ENCODE results near the gene ACTN3. TPM values are rescaled to one million over a fixed set of nuclear protein-coding genes. Genes with fewer than 3 reads are reported as not detected.

ACTN3 gene
- total RNA-seq, 1 experiment from 2014 or later: not detected

DNA sequence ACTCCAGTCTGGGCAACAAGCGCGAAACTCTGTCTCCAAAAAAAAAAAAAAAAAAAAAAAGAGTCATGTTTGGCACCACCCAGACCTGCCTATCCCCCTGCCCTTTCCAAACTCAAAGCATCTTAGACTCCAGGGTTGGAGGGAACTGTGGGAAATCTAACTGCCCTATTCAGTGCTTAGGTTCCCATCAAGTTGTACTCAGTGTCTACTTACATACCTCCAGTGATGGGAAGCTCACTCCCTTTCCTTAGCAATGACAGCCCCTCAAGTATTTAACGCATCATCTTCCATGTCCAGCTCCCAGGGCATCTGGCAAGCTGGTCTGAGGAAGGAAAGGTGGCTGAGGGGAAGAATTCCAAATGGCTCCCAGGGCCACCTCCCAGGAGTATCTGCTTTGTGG lies 3.0 kb downstream of the ACTN3 start:
- no peak for DNase-seq
- H3K9ac ChIP-seq (ENCODE audit: low read length): no peak overlapping the region
- no peak overlapping the region for H3K4me2 ChIP-seq (ENCODE audit: low read length)
- H3K36me3 ChIP-seq (ENCODE audit: low read depth, low read length): no peaks in the 10 kb centered on the region
- 0 out of 2 replicates have a peak, but pooled peaks cover 4% of the 10 kb centered on the region for H3K79me2 ChIP-seq (ENCODE audit: low read length)
- H4K20me1 ChIP-seq (ENCODE audit: low read length): no peaks in the 10 kb centered on the region
- H3K9me2 ChIP-seq (replicated peaks; ENCODE audit: low read length): no peaks in the 10 kb centered on the region
- CTCF ChIA-PET: no interaction called here
- intact Hi-C loops (cut with micrococcal nuclease): no loop called here
- no peak overlapping the region for H3K4me3 ChIP-seq (ENCODE audit: low read length)
- H3K4me1 ChIP-seq (ENCODE audit: insufficient read depth, low read length): peaks cover 8% of the 10 kb centered on the region
- no peaks in the 10 kb centered on the region for H3F3A ChIP-seq (ENCODE audit: low read length, unreplicated experiment)
- no peak overlapping the region for H2AFZ ChIP-seq (ENCODE audit: low read length)
- POLR2A ChIA-PET (ENCODE audit: unreplicated experiment): no interaction called here
- no peaks in the 10 kb centered on the region for H3K27me3 ChIP-seq (ENCODE audit: low read length)
- no peaks in the 10 kb centered on the region for H3K9me3 ChIP-seq (ENCODE audit: low read length)
- H3K27ac ChIP-seq (ENCODE audit: low read length): no peak overlapping the region
- no peak for TF ChIP-seq CTCF (conservative IDR thresholded peaks at IDR 0.05; ENCODE audit: low read depth, low read length)
- TF ChIP-seq EZH2phosphoT487 (IDR thresholded peaks at IDR 0.05; ENCODE audit: borderline replicate concordance, low read length): no peak
- no peak for TF ChIP-seq EZH2 (IDR thresholded peaks at IDR 0.05; ENCODE audit: low read length, unreplicated experiment)
- BruUV-seq (replicated peaks): no TSS peak
- ATAC-seq: no peak

DNA sequence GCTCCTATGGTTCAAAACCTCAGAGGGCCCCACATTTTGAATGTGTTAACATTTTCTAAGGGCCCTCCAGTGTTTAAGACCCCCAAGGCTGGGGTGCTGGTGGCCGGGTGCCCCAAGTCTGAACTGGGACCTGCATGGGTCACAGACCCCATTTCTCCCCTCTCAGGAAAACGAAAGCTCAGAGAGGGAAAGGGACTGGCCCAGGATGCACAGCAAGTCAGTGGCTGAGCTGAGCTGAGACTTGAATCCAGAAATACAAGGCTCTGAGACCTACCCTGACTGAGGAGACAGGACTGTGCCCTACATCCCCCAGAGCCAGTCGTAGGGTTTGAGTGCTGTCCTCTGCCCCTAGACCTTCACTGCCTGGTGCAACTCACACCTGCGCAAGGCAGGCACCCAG lies 4.2 kb downstream of the ACTN3 start:
- Histone ChIP-seq H3K9me3 (ENCODE audit: low read length) (no peaks in the 10 kb centered on the region), H3K79me2 (ENCODE audit: low read length) (no peaks in the 10 kb centered on the region), H3K9me2 (replicated peaks; ENCODE audit: low read length) (no peaks in the 10 kb centered on the region), H3K4me3 (ENCODE audit: low read length) (no peak overlapping the region), H3K36me3 (ENCODE audit: low read depth, low read length) (no peaks in the 10 kb centered on the region), H3K27ac (ENCODE audit: low read length) (no peak overlapping the region), H4K20me1 (ENCODE audit: low read length) (no peaks in the 10 kb centered on the region), H3K4me1 (ENCODE audit: insufficient read depth, low read length) (no peaks in the 10 kb centered on the region), H3K9ac (ENCODE audit: low read length) (no peak overlapping the region), H3K4me2 (ENCODE audit: low read length) (no peak overlapping the region), H3F3A (ENCODE audit: low read length, unreplicated experiment) (no peaks in the 10 kb centered on the region), H2AFZ (ENCODE audit: low read length) (no peak overlapping the region), H3K27me3 (ENCODE audit: low read length) (no peaks in the 10 kb centered on the region)
- BruUV-seq (replicated peaks): no TSS peak
- ChIA-PET POLR2A (ENCODE audit: unreplicated experiment) (no interaction called here), CTCF (no interaction called here)
- TF ChIP-seq CTCF (conservative IDR thresholded peaks at IDR 0.05; ENCODE audit: low read depth, low read length) (no peak), EZH2 (IDR thresholded peaks at IDR 0.05; ENCODE audit: low read length, unreplicated experiment) (no peak), EZH2phosphoT487 (IDR thresholded peaks at IDR 0.05; ENCODE audit: borderline replicate concordance, low read length) (no peak)
- DNase-seq (no peak), ATAC-seq (no peak)
- intact Hi-C loops (cut with micrococcal nuclease): no loop called here

GRCh38 chr11:66554602-66555001 lies 7.9 kb downstream of the ACTN3 start:
- H3K4me3 ChIP-seq (ENCODE audit: low read length): no peak overlapping the region
- no peaks in the 10 kb centered on the region for H3K4me1 ChIP-seq (ENCODE audit: insufficient read depth, low read length)
- ATAC-seq (no peak), DNase-seq (no peak)
- intact Hi-C loops (cut with micrococcal nuclease): no loop called here
- no peaks in the 10 kb centered on the region for H3K36me3 ChIP-seq (ENCODE audit: low read depth, low read length)
- ChIA-PET CTCF (no interaction called here), POLR2A (ENCODE audit: unreplicated experiment) (no interaction called here)
- H4K20me1 ChIP-seq (ENCODE audit: low read length): no peaks in the 10 kb centered on the region
- BruUV-seq (replicated peaks): no TSS peak
- H3K27ac ChIP-seq (ENCODE audit: low read length): no peak overlapping the region
- no peak overlapping the region for H3K9ac ChIP-seq (ENCODE audit: low read length)
- no peaks in the 10 kb centered on the region for H3K9me3 ChIP-seq (ENCODE audit: low read length)
- H3K4me2 ChIP-seq (ENCODE audit: low read length): no peak overlapping the region
- no peaks in the 10 kb centered on the region for H3K9me2 ChIP-seq (replicated peaks; ENCODE audit: low read length)
- H2AFZ ChIP-seq (ENCODE audit: low read length): no peak overlapping the region
- H3K27me3 ChIP-seq (ENCODE audit: low read length): no peaks in the 10 kb centered on the region
- H3K79me2 ChIP-seq (ENCODE audit: low read length): no peaks in the 10 kb centered on the region
- H3F3A ChIP-seq (ENCODE audit: low read length, unreplicated experiment): no peaks in the 10 kb centered on the region
- no peak for TF ChIP-seq EZH2 (IDR thresholded peaks at IDR 0.05; ENCODE audit: low read length, unreplicated experiment)
- no peak for TF ChIP-seq EZH2phosphoT487 (IDR thresholded peaks at IDR 0.05; ENCODE audit: borderline replicate concordance, low read length)
- no peak for TF ChIP-seq CTCF (conservative IDR thresholded peaks at IDR 0.05; ENCODE audit: low read depth, low read length)

All from PC-3 (cell line).